ENCODE results near the gene EGFL8. TPM values are rescaled to one million over a fixed set of nuclear protein-coding genes. Genes with fewer than 3 reads are reported as not detected.

The EGFL8 gene
- total RNA-seq, 8 experiments from 2014 or later = 5.6 to 23.9 (median 9.9) TPM

GRCh38 chr6:32213649-32214048, 49.3 kb downstream of the EGFL8 start:
- in situ Hi-C loops (cut with MboI; ENCODE audit: low pct_unique_long_range_greater_than_20kb in 2 of 9, low sequenced_read_pairs in 9 of 9, unreplicated experiment in 9 of 9) = no loop called here
- Histone ChIP-seq H3K27ac (no peak overlapping the region), H3K4me1 (replicated peaks in 1 of 2) (no peaks in the 10 kb centered on the region), H3K4me3 (no peak overlapping the region)
- 70 to 100% (median 90%) methylated on average over 1 to 5 of the region's 6 CpGs; no CpG with 5 or more reads in 7 of the 10 experiments for WGBS, 10 experiments
- no peak for ATAC-seq (replicated peaks in 6 of 8)

GRCh38 chr6:32214126-32214525, 49.7 kb downstream of the EGFL8 start:
- WGBS, 10 experiments = 0 to 86% (median 41%) methylated on average over 1 to 3 of the region's 3 CpGs; no CpG with 5 or more reads in 4 of the 10 experiments
- in situ Hi-C loops (cut with MboI; ENCODE audit: low pct_unique_long_range_greater_than_20kb in 2 of 9, low sequenced_read_pairs in 9 of 9, unreplicated experiment in 9 of 9) = no loop called here
- ATAC-seq (replicated peaks in 6 of 8) = no peak

DNA sequence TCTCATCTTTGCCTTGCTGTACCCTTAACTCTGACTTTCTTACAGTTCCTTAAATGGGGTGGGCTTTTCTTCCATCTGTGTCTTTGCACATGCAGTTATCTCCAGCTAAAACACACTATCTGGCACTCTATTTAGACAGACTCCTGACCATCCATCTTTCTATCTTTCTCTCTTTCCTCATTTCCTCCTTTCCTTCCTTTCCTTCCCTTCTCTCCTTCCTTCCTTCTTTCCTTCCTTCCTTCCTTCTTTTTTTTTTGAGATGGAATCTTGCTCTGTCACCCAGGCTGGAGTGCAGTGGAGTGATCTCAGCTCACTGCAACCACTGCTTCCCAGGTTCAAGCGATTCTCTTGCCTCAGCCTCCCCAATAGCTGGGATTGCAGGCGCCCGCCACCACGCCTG, 51.2 kb downstream of the EGFL8 start:
- in situ Hi-C loops (cut with MboI; ENCODE audit: low pct_unique_long_range_greater_than_20kb in 2 of 9, low sequenced_read_pairs in 9 of 9, unreplicated experiment in 9 of 9) = no loop called here
- 49 to 98% (median 70%) methylated on average over 2 to 4 of the region's 4 CpGs; no CpG with 5 or more reads in 3 of the 10 experiments for WGBS, 10 experiments
- Histone ChIP-seq H3K4me1 (replicated peaks in 1 of 2) (no peaks in the 10 kb centered on the region), H3K4me3 (no peak overlapping the region), H3K27ac (no peak overlapping the region)
- no peak for ATAC-seq (replicated peaks in 6 of 8)

More at GRCh38 chr6:32214126-32214525, 49.7 kb downstream of the EGFL8 start:
- no peaks in the 10 kb centered on the region for H3K4me1 ChIP-seq (replicated peaks in 1 of 2)
- no peak overlapping the region for H3K4me3 ChIP-seq
- no peak overlapping the region for H3K27ac ChIP-seq

- 45 to 100% (median 77%) methylated on average over 1 to 9 of the region's 10 CpGs; no CpG with 5 or more reads in 3 of the 10 experiments for WGBS, 10 experiments
- H3K4me1 ChIP-seq (replicated peaks in 1 of 2) = no peaks in the 10 kb centered on the region
- no peak for ATAC-seq (replicated peaks in 6 of 8)
- no peak overlapping the region for H3K27ac ChIP-seq
- in situ Hi-C loops (cut with MboI; ENCODE audit: low pct_unique_long_range_greater_than_20kb in 2 of 9, low sequenced_read_pairs in 9 of 9, unreplicated experiment in 9 of 9) = no loop called here
- H3K4me3 ChIP-seq = no peak overlapping the region
Measured at GRCh38 chr6:32216285-32216684, 51.9 kb downstream of the EGFL8 start.

DNA sequence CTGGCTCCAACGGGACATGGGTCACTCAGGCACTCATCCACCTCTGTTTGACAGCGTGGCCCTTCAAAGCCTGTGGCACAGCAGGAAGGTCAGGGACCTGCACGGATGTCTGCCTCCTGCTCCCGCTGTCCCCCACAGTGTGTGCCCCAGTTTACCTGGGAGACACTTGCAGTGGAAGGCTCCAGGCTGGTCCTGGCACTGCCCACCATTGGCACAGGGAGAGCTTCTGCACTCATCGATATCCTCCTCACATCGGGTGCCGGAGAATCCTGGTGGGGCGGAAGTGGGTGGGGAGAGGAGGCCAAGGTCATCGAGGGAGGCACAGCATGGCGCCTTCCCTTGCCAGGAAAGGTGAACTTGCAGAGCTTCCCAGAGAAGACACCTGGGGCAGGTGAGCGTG, 52.6 kb downstream of the EGFL8 start:
- WGBS, 10 experiments = 0 to 94% (median 84%) methylated on average over 1 to 10 of the region's 11 CpGs; no CpG with 5 or more reads in 4 of the 10 experiments
- no peak overlapping the region for H3K27ac ChIP-seq
- ATAC-seq (replicated peaks in 6 of 8) = no peak
- in situ Hi-C loops (cut with MboI; ENCODE audit: low pct_unique_long_range_greater_than_20kb in 2 of 9, low sequenced_read_pairs in 9 of 9, unreplicated experiment in 9 of 9) = no loop called here
- H3K4me1 ChIP-seq (replicated peaks in 1 of 2) = no peaks in the 10 kb centered on the region
- H3K4me3 ChIP-seq = no peak overlapping the region

Other genes starting within 250 kb of the EGFL8 start
- gene C2, start 236.9 kb upstream of the EGFL8 start, total RNA-seq = 10 to 100 TPM in 1 of 8 experiments, 1 to 10 TPM in 6, under 1 TPM in 1; 0.67 to 55.1 (median 1.8) TPM
- 100 to 1,000 TPM in 1 of 8 experiments, 10 to 100 TPM in 3, 1 to 10 TPM in 4; 2.3 to 300 (median 12.7) TPM for gene CFB, start 218.5 kb upstream of the EGFL8 start, total RNA-seq
- 10 to 100 TPM; 50.3 to 91.1 (median 72.3) TPM for gene NELFE, start 205.6 kb upstream of the EGFL8 start, total RNA-seq
- 10 to 100 TPM; 30.6 to 68.4 (median 52.9) TPM for gene SKIC2, start 205.4 kb upstream of the EGFL8 start, total RNA-seq
- gene DXO, start 192.5 kb upstream of the EGFL8 start, total RNA-seq = 10 to 100 TPM; 15.3 to 26.9 (median 22.9) TPM
- gene C4A, start 182.5 kb upstream of the EGFL8 start, total RNA-seq = 100 to 1,000 TPM in 1 of 8 experiments, 10 to 100 TPM in 4, 1 to 10 TPM in 3; 3.1 to 631 (median 17.1) TPM
- 100 to 1,000 TPM in 1 of 8 experiments, 10 to 100 TPM in 4, 1 to 10 TPM in 3; 2.5 to 575 (median 14.2) TPM for gene C4B, start 149.8 kb upstream of the EGFL8 start, total RNA-seq
- 1 to 10 TPM in 2 of 8 experiments, under 1 TPM in 6; 0.16 to 8.7 (median 0.77) TPM for gene CYP21A2, start 126.2 kb upstream of the EGFL8 start, total RNA-seq
- 10 to 100 TPM in 2 of 8 experiments, 1 to 10 TPM in 5, under 1 TPM in 1; 0.81 to 84.8 (median 3.1) TPM for gene TNXB, start 55.3 kb upstream of the EGFL8 start, total RNA-seq
- 10 to 100 TPM; 25.6 to 59.0 (median 45.1) TPM for gene ATF6B, start 36.3 kb upstream of the EGFL8 start, total RNA-seq
- gene FKBPL, start 34.3 kb upstream of the EGFL8 start, total RNA-seq = 10 to 100 TPM in 1 of 8 experiments, 1 to 10 TPM in 7; 4.4 to 11.9 (median 6.4) TPM
- 1 to 10 TPM in 4 of 8 experiments, under 1 TPM in 4; 0.50 to 2.9 (median 1.1) TPM for gene PRRT1, start 12.7 kb upstream of the EGFL8 start, total RNA-seq
- gene PPT2, start 10.5 kb upstream of the EGFL8 start, total RNA-seq = 10 to 100 TPM; 18.9 to 41.5 (median 30.9) TPM
- gene AGPAT1, start 11.5 kb downstream of the EGFL8 start, total RNA-seq = 10 to 100 TPM; 44.5 to 84.4 (median 67.4) TPM
- gene RNF5, start 13.8 kb downstream of the EGFL8 start, total RNA-seq = 100 to 1,000 TPM in 4 of 8 experiments, 10 to 100 TPM in 4; 40.1 to 152 (median 98.5) TPM
- gene AGER, start 19.7 kb downstream of the EGFL8 start, total RNA-seq = 10 to 100 TPM in 1 of 8 experiments, 1 to 10 TPM in 7; 1.4 to 11.8 (median 5.3) TPM
- 10 to 100 TPM; 25.9 to 78.8 (median 48.0) TPM for gene PBX2, start 25.6 kb downstream of the EGFL8 start, total RNA-seq
- 1 to 10 TPM in 7 of 8 experiments, under 1 TPM in 1; 0.60 to 7.7 (median 1.4) TPM for gene GPSM3, start 28.0 kb downstream of the EGFL8 start, total RNA-seq
- 1 to 10 TPM; 1.3 to 6.7 (median 4.5) TPM for gene NOTCH4, start 59.5 kb downstream of the EGFL8 start, total RNA-seq
- under 1 TPM in 5 of 8 experiments, not detected in 3; 0.09 to 0.76 (median 0.41) TPM for gene TSBP1, start 207.3 kb downstream of the EGFL8 start, total RNA-seq
- 1 to 10 TPM in 1 of 8 experiments, under 1 TPM in 1, not detected in 6; 0.17 to 1.8 TPM for gene BTNL2, start 242.6 kb downstream of the EGFL8 start, total RNA-seq

All from motor neuron (in vitro differentiated cells).